Upper lobe of left lung (tissue), 6 donors: Measurements from ENCODE around the gene PCDHB9. TPM values are rescaled to one million over a fixed set of nuclear protein-coding genes. Genes with fewer than 3 reads are reported as not detected.
A peak's percentile ranks its signal among the peaks of the same experiment; 100 is the strongest.
"Not testable (repeated sequence)": the region's sequence is repeated elsewhere in the genome, so short reads cannot be mapped to it uniquely, and the experiment has no call there.

Source experiments
- ATAC-seq, 2 donors: fragments of 200-7000 bp; cut with Tn5 transposase; one replicate each; pipeline ENCODE4 v1.9.1; 2022; ENCODE audit warnings: mild to moderate bottlenecking in 2 of 2, moderate library complexity in 2 of 2; ENCODE audit not compliant: low FRiP score in 2 of 2
- DNase-seq, 2 donors: peaks; one replicate each; pipeline ENCODE4 v3.0.0-alpha.2; 2019 to 2020
- H3K27ac ChIP-seq, 4 donors: fragments of 200-600 bp; sonication (generic); one replicate each; pipeline ENCODE4 v1.5.1; 2016 to 2019
- H3K27me3 ChIP-seq, 4 donors: fragments of 200-600 bp; sonication (generic); one replicate each; pipeline ENCODE4 v1.5.1; 2017 to 2019
- H3K36me3 ChIP-seq, 4 donors: fragments of 200-600 bp; sonication (generic); one replicate each; pipeline ENCODE4 v1.5.1; 2016 to 2019
- H3K4me1 ChIP-seq, 4 donors: fragments of 200-600 bp; sonication (generic); one replicate each; pipeline ENCODE4 v1.5.1; 2018 to 2019
- H3K4me3 ChIP-seq, 4 donors: fragments of 200-600 bp; sonication (generic); one replicate each; pipeline ENCODE4 v1.5.1; 2017 to 2019; ENCODE audit warnings: mild to moderate bottlenecking in 2 of 4, moderate library complexity in 1 of 4
- H3K9me3 ChIP-seq, 4 donors: fragments of 200-600 bp; sonication (generic); one replicate each; pipeline ENCODE4 v1.5.1; 2018 to 2019
- CTCF ChIP-seq, 6 experiments: fragments of 450-650 bp in 4 of 6; fragments of 200-600 bp in 2 of 6; sonication (generic) in 2 of 6; IDR thresholded peaks; one replicate each; pipeline ENCODE4 v1.5.1; 2016 to 2019; ENCODE audit warnings: antibody characterized with exemption in 6 of 6
- EP300 ChIP-seq, 4 donors: sonication (generic); formaldehyde crosslinking; IDR thresholded peaks; one replicate each; pipeline ENCODE4 v1.5.1; 2017; ENCODE audit warnings: antibody characterized with exemption in 4 of 4, control low read depth in 2 of 4
- POLR2A ChIP-seq, 4 donors: fragments of 450-650 bp; IDR thresholded peaks; one replicate each; pipeline ENCODE4 v1.5.1; 2016 to 2017; ENCODE audit warnings: antibody characterized with exemption in 4 of 4, mild to moderate bottlenecking in 2 of 4
- POLR2AphosphoS5 ChIP-seq, 2 donors: sonication (generic); formaldehyde crosslinking; IDR thresholded peaks; one replicate each; pipeline ENCODE4 v1.5.1; 2017; ENCODE audit warnings: antibody characterized with exemption in 2 of 2
- WGBS, 2 donors: methylation state at CpG; one replicate each; pipeline ENCODE4 v1.1.5; 2017 to 2018; 5-methylcytosine and 5-hydroxymethylcytosine counted together
- total RNA-seq, 6 donors: library from RNA; depleted of rRNA in 4 of 6; stranded (reverse); fragments of >200 nt in 4 of 6; gene quantifications; one replicate each; pipeline versions ENCODE4 v1.1.0 to v1.2.1, GENCODE V29; 2016 to 2021
- donor health status: DM: no; HTN: no; CAD: no; lungs with moderate emphysema.
- donor health status: DM: no; HTN: yes; CAD: no; lungs with severe emphysema.

The PCDHB9 gene
- total RNA-seq, 6 donors from 2014 or later, result 0.63 to 3.1 (median 1.2) TPM

- Histone ChIP-seq H3K27me3 (no peaks in the 10 kb centered on the region), H3K4me3 (peak within 1 kb of the TSS in 2 of 4 donors; percentile 17 to 21), H3K36me3 (no peaks in the 10 kb centered on the region), H3K9me3 (peaks cover 26 to 37% (median 34%) of the 10 kb centered on the region in 4 donors), H3K27ac (no peak within 1 kb of the TSS), H3K4me1 (no peaks in the 10 kb centered on the region)
- DNase-seq (no peak), ATAC-seq (no peak)
- 22 to 26% methylated on average over 11 of the region's 11 CpGs for WGBS, 2 donors
- TF ChIP-seq EP300 (IDR thresholded peaks at IDR 0.05), result no peak
- no peak for TF ChIP-seq POLR2AphosphoS5 (IDR thresholded peaks at IDR 0.05)
- no peak for TF ChIP-seq POLR2A (IDR thresholded peaks at IDR 0.05)
- TF ChIP-seq CTCF (IDR thresholded peaks at IDR 0.05), result no peak
These were observed 21.5 kb downstream of the PCDHB9 start, which contains the start of gene PCDHB12 for GRCh38 chr5:141208478-141208877. Gene PCDHB12, plus strand, starts transcription at chr5:141208719. Its CDS starts 189 bp downstream, at chr5:141208908.

- H3K27me3 ChIP-seq, H3K36me3 ChIP-seq, H3K4me1 ChIP-seq, H3K4me3 ChIP-seq, ATAC-seq, H3K27ac ChIP-seq: not testable (repeated sequence)
- peaks cover 26 to 50% (median 42%) of the 10 kb centered on the region in 4 donors for H3K9me3 ChIP-seq
- 24 to 33% methylated on average over 15 to 18 of the region's 39 CpGs for WGBS, 2 donors
- DNase-seq, result peak in 1 of 2 donors; percentile 69
These were observed 23.3 kb downstream of the PCDHB9 start for GRCh38 chr5:141210281-141210680.

GRCh38 chr5:141210849-141211248 lies 23.9 kb downstream of the PCDHB9 start:
- not testable (repeated sequence) for H3K4me1 ChIP-seq, H3K36me3 ChIP-seq, H3K4me3 ChIP-seq, H3K27ac ChIP-seq, ATAC-seq, H3K27me3 ChIP-seq
- WGBS, 2 donors, result 16 to 21% methylated on average over 5 to 6 of the region's 27 CpGs
- H3K9me3 ChIP-seq, result peaks cover 26 to 54% (median 43%) of the 10 kb centered on the region in 4 donors
- DNase-seq, result peak in 1 of 2 donors; percentile 65

- not testable (repeated sequence) for H3K4me1 ChIP-seq, H3K27ac ChIP-seq, H3K27me3 ChIP-seq, H3K36me3 ChIP-seq, DNase-seq
- Histone ChIP-seq H3K9me3 (peaks cover 44 to 69% (median 58%) of the 10 kb centered on the region in 4 donors), H3K4me3 (peak within 1 kb of the TSS in 2 of 4 donors; percentile 10 to 17)
- TF ChIP-seq CTCF (IDR thresholded peaks at IDR 0.05), result peak in 3 of 6 experiments; percentile 28 to 29 (median 29)
- ATAC-seq, result peak in 1 of 2 donors; percentile 57
- WGBS, 2 donors, result 15 to 17% methylated on average over 11 to 13 of the region's 18 CpGs
These were observed 26.8 kb downstream of the PCDHB9 start, which contains the start of gene PCDHB13 for GRCh38 chr5:141213656-141214339. Gene PCDHB13, plus strand, starts transcription at chr5:141213919. Its CDS starts 205 bp downstream, at chr5:141214124.

- not testable (repeated sequence) for H3K36me3 ChIP-seq, H3K4me1 ChIP-seq, H3K27ac ChIP-seq, DNase-seq, H3K27me3 ChIP-seq, ATAC-seq, H3K4me3 ChIP-seq
- H3K9me3 ChIP-seq, result peaks cover 51 to 71% (median 58%) of the 10 kb centered on the region in 4 donors
- WGBS, 2 donors, result 54% methylated on average over 5 to 12 of the region's 12 CpGs
These were observed 27.6 kb downstream of the PCDHB9 start for GRCh38 chr5:141214583-141214982.

- not testable (repeated sequence) for H3K27ac ChIP-seq, ATAC-seq, H3K36me3 ChIP-seq, H3K4me3 ChIP-seq, H3K27me3 ChIP-seq, H3K4me1 ChIP-seq
- peak in 1 of 2 donors; percentile 61 for DNase-seq
- peaks cover 49 to 67% (median 60%) of the 10 kb centered on the region in 4 donors for H3K9me3 ChIP-seq
- WGBS, 2 donors, result 12 to 44% methylated on average over 6 to 33 of the region's 40 CpGs
These were observed 28.5 kb downstream of the PCDHB9 start for GRCh38 chr5:141215504-141215903.

GRCh38 chr5:141216035-141216434 lies 29.1 kb downstream of the PCDHB9 start:
- H3K4me1 ChIP-seq, ATAC-seq, H3K27me3 ChIP-seq, H3K4me3 ChIP-seq, H3K27ac ChIP-seq, H3K36me3 ChIP-seq: not testable (repeated sequence)
- 30 to 41% methylated on average over 11 to 18 of the region's 26 CpGs for WGBS, 2 donors
- DNase-seq, result peak in 1 of 2 donors; percentile 58
- H3K9me3 ChIP-seq, result peaks cover 48 to 65% (median 60%) of the 10 kb centered on the region in 4 donors
